GM19238 (cell line): ENCODE results near the gene YTHDC2.

Experiments used
- DNase-seq: peaks from one replicate; pipeline ENCODE4 v3.0.0; 2011; ENCODE audit warnings: low spot score; ENCODE audit not compliant: insufficient read length

YTHDC2 gene

DNA sequence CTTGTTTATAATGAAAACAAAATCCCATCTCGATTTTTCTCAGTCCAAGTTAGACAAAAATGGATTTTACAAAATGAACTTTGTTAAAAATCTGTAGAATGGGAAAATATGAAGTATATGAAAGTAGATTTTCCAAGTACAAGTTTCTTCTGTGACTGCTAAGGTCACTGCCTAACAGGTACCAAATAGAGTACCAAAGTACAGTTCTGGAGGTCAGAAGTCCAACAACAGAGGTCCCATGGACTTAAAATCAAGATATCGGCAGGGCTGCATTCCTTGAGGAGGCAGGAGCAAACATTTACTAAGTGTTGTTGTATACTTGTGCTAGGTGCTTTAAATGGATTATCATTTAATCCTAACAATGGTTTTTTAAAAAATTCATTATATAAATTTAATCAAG, 5.9 kb downstream of the YTHDC2 start:
- DNase-seq: no peak

DNA sequence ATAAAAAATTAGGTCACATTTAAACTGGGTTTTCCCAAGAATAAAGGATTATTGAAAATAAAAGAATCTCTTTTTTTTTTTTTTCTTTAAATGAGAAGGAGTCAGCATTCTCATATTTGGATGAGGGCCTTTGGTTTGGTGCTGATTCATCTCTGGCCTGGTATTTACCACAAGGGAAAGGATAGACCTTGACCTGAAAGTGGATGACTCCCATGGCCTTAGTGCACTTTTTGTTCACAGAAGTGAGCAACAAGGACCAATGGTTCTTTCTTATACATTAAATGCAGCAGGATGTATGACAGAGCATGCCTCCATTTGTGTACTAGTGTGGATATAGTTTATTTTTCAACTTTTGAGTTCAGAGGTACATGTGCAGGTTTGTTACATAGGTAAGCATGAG, 6.9 kb downstream of the YTHDC2 start:
- no peak for DNase-seq

DNA sequence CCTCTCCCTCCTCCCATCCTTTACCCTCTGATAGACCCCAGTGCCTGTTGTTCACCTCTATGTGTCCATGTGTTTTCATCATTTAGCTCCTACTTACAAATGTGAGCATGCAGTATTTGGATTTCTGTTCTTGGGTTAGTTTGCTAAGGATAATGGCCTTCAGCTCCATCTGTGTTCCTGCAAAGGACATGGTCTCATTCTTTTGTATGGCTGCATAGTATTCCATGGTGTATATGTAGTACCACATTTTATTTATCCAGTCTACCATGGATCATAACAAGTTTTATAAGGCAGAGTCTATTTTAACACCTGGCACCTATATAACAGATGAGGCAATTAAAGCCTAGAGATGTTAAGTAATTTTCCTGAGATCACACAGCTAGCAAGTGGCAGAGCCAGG, 7.4 kb downstream of the YTHDC2 start:
- no peak for DNase-seq

DNA sequence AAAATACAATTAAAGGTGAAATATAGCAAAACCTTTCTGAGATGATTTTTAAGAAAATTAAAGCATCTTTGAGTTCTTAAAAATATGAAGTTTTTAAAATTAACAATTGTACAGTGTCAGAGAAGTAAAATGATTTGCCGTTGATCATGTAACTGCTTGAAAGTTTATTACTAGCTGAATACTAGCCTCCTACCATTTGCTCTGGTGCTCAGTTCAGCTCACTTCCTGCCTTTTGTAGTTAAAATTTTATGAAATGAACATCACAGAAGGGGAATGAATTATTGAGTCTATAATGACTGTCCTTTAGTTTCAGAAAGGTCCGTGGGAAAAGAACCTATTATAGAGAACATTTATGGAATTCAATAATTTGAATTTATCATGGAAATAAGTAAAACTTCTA, 9.7 kb downstream of the YTHDC2 start:
- no peak for DNase-seq

DNA sequence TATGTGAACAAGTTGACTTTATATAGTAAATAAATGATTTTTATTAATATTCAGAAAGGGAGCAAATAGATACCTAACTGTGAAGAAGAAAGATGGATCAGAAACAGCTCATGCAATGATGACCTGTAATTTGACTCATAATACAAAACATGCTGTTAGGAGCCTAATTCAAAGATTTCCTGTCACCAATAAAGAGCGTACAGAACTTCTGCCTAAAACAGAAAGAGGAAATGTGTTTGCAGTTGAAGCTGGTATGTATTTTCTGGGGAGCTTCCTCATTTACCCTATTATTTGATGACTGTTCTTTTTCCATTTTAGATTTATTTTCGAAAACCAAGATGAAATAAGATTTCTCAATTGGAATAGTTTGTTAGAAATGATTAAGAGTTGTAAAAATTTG, 11.4 kb downstream of the YTHDC2 start:
- no peak for DNase-seq

DNA sequence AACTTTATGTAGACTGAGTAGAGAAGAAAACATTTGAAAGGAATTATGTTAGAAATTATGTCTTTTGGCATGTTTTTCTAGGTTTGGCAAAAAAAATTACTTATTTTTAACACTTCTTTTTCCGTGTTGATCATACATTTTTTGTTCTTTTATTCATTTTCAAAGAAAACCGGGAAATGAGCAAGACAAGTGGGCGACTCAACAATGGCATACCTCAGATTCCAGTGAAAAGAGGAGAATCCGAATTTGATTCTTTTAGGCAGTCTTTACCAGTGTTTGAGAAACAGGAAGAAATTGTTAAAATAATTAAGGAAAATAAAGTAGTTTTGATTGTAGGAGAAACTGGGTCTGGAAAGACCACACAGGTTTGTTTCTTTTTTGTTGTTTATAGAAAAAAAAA, 12.9 kb downstream of the YTHDC2 start:
- no peak for DNase-seq

DNA sequence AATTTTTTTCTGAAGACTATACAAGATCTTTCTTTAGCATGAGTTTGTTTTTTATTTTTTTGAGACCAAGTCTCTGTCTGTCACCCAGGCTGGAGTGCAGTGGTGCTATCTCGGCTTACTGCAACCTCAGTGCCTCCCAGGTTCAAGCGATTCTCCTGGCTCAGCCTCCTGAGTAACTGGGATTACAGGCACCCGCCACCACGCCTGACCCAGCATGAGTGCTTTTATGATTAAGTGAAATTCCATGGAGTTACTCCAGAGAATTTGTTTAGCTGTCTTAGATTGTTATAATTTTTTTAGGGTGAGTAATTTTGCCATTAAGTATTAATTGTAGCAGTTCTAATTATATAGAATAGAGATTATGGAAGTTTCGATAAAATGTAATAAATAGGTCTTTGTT, 14.3 kb downstream of the YTHDC2 start:
- DNase-seq: no peak

DNA sequence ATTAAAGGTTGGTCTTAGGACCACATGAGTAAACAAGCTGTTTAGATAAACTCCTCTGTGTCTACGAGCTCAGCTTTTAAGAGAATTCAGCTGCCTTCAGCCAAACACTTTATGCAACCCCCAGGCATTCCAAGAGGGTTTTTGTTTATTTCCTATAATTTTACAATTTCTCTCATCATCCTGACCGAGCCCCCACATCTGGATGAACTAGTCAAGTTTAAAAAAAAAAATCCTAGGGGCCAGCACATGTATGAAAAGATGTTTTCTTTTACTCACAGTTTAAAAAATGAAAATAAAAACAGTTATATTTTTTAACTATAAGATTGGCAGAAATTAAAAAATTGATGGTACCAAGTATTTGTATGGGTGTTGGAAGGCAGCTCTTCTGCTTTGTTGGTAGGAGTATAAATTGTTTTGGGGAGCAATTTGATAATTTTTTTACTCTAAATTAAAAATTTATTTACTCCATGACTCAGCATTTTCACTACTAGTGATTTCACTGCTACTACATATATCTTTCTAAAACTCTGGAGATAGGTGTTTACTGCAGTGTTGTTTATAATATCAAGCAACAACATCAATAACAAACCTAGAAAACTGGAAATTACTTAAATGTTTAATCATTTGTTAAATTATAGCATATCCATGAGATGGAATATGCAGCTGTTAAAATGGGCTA, 18.1 kb downstream of the YTHDC2 start:
- no peak for DNase-seq

DNA sequence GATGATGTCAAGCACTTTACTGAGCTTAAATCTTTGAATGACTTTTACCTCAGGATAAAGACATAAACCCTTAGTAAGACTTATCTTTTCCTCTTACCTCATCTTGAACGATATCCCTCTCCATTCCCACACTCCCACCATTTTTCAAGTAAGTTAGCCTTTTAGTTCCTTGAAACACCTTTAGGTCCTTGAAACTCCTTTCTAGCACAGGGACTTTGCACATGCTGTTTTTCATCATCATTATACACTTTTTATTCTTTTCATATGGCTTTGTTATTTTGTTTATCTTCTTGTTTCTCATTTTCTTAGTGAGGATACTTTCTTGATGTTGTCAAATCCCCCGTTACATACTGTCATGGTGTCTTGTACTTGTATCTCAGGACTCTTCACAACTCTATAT, 24.8 kb downstream of the YTHDC2 start:
- no peak for DNase-seq

DNA sequence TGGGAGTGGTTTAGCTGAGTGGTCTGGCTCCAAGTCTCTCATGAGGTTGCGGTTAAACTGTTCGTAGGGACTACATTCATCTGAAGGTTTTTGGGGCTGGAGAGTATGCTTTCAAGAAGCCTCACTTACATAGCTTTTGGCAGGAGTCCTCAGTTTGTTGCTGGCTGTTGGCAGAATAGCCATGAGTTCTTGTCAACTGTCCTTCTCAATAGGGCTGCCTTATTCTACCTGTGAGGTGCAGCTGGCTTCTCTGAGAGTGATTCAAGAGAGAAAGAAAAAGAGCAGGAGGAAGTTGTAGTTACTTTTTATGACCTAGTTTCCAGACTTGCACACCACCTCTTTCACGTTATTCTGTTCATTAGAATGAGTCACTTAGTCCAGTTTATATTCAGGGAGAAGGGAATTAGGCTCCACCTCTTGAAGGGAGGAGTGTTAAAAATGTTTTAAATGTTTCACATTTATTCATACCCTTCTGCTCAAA, 33.2 kb downstream of the YTHDC2 start:
- no peak for DNase-seq

DNA sequence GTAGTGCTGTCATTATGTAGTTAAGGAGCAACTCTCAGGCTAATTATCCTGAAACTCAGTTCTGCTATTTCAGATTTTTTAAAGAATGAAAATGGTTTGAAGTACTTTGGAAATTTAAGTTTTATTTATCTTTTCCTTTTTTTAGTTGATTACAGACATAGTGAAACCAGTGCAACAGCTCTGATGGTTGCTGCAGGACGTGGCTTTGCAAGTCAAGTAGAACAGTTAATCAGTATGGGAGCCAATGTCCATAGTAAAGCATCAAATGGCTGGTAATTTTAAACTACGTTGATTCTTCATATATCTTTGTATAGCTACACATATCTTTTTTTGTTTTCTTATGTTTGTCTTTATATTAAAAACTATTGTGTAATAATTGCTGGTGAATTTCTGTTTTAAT, 34.9 kb downstream of the YTHDC2 start:
- DNase-seq: no peak

DNA sequence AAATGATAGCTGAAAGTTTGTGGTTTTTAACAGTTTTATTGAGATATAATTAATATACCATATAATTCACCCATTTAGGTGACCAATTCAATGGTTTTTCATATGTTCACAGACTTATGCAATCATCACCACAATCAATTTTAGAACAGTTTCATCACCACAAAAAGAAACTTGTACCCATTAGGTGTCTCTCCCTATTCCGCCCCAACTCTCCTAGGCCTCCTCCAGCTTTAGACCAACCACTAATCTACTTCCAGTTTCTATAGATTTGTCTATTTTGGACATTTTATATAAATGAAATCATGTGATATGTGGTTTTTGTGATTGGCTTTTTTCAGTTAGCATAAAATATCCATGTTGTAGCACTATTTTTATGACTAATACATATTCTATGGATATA, 38.6 kb downstream of the YTHDC2 start:
- DNase-seq: no peak

DNA sequence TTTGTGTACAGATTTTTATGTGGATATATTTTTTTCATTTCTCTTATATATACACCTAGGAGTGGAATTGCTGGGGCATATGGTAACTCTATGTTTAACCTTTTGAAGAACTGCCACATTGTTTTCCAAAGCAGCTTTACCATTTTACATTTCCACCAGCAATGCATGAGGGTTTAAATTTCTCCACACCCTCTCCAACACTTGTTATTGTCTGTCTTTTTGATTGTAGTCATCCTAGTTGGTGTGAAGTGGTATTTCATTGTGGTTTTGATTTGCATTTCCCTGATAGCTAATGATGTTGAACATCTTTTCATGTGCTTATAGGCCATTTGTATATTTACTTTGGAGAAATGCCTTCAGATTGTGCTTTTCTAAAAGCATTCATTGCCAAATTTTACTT, 39.1 kb downstream of the YTHDC2 start:
- DNase-seq: no peak

DNA sequence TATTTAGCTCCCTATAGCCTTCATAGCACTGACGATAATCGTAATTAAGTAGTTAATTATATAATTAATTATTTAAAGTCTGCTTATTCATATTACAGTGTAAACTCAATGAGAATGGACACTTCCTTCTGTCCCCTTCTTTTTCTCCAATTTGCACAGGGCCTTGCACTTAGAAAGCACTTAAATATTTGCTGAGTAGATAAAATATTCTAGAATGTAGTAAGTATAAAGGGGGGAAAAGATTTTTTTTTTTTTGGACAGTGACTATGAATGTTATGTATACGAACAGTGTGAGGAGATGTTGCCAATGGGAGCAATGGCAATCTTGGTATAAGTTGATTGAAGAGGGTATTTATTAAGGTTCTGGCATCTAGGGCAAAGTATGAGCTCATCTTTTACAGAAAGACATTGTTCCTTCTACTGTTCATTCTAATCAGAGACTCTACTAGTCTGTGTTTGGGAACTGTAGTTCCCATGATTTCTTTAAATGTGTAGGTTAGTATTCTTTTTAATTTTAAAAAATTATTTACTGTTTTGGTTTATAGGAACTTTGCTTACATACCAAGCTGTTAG, 49.4 kb downstream of the YTHDC2 start:
- no peak for DNase-seq

DNA sequence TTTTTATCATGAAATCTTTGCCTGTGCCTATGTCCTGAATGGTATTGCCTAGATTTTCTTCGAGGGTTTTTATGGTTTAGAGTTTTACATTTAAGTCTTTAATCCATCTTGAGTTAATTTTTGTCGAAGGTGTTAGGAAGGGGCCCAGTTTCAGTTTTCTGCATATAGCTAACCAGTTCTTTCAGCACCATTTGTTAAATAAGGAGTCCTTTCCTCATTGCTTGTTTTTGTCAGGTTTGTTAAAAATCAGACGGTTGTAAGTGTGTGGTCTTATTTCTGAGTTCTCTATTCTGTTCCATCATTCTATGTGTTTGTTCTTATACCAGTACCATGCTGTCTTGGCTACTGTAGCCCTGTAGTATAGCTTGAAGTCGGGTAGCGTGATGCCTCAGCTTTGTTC, 55.9 kb downstream of the YTHDC2 start:
- no peak for DNase-seq

DNA sequence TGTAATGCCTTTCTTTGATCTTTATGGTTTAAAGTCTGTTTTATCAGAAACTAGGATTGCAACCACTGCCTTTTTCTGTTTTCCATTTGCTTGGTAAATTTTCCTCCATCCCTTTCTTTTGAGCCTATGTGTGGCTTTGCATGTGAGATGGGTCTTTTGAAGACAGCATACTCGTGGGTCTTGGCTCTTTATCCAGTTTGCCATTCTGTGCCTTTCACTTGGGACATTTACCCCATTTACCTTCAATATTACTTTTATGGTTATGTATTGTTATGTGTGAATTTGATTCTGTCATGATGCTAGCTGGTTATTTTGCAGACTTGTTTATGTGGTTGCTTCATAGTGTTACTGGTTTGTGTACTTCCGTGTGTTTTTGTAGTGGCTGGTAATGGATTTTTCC, 59.2 kb downstream of the YTHDC2 start:
- DNase-seq: no peak

DNA sequence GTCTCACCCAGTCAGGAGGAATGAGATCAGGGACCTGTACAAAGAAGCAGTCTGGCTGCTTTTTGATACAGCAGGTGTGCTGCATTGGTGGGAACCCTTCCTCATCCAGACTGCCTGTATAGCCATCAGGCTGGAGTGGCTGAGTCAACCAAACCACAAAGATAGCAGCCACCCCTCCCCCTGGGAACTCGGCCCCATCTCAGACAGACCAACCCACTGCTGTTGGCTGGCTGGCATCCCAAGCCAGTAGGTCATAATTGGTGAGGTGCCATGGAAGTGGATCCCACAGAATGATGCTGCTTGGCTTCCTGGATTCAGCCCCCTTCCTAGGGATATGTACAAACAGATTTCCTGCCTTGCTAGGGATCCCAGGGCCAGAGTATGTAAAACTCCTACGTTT, 60.9 kb downstream of the YTHDC2 start:
- no peak for DNase-seq

DNA sequence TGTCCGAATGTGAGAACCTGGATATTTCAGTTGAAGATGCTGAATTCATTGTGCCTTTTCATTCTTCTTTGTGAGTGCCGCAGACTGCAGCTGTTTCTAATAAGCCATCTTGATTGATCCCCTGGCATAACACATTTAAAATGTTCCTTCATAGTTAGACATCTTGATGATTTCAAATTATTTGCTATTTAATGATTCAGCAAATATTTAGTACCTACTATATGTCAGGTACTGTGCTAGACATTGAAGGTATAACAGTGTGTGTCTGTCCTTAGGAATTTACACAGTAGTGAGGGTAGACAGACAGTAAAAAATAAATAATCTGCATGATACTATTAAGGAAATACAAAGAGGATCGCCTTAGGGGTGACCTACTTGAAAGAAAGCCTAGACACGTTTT, 61.6 kb downstream of the YTHDC2 start:
- DNase-seq: no peak

DNA sequence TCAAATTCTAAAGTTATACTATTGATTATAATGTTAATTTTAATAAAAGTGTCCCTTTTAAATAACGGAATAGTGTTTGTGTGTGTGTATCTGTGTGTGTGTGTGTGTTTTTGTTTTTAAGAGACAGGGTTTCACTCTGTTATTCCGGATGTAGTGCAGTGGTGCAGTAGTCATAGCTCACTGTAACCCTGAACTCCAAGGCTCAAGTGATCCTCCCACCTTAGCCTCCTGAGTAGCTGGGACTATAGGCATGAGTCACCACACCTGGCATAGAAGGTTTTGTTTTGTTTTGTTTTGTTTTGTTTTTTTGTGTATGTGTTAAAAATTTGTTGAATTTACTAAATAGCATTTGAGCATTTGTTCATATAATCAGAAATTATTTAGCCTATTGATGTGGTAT, 64.6 kb downstream of the YTHDC2 start:
- no peak for DNase-seq

DNA sequence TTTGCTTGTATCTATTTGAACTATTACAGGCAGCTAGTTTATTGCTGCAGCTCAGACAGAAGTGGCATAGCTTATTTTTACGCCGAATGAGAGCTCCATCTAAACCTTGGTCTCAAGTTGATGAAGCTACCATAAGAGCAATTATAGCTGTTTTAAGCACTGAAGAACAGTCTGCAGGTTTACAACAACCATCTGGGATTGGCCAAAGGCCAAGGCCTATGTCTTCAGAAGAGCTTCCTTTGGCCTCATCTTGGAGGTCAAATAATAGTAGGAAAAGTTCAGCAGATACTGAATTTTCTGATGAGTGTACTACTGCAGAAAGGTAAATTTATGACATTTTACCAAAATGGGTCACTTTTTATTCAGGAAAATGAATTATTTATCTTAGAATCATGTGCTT, 67.9 kb downstream of the YTHDC2 start:
- no peak for DNase-seq

DNA sequence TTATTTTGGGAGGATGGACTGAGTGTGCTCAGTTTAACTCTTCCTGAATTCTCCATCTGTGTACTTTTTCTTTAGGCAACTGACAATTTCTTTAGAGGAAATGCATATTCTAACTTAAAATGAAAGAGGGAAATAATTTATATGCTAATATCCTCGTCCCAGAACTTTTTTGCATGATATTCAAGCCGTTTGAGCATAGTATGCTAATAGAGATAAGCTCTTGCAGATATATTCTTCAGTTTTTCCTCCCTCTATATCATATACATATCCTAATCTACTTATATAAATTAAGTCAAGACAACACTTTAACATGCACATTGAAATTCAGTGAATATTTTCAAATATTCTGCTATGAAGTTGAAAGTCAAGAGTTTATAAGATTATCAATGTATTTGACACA, 84.7 kb downstream of the YTHDC2 start:
- DNase-seq: no peak

DNA sequence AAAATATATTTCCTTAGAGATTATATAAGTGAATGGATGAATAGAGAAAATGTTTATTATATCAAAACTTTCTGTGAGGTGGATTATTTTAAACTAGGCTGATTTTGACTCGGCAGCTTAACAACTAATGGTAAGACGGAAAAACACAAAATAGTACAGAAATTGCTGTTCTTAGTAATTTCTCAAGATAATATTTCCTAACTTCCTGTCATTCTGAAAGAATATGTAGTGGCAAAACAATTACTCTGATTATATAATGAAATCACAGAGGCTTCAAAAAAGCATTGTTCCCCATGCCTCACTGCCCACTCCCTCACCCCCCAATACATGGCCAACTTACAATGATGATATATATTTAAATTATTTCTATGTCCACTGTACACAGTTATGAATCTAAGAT, 85.4 kb downstream of the YTHDC2 start:
- no peak for DNase-seq

DNA sequence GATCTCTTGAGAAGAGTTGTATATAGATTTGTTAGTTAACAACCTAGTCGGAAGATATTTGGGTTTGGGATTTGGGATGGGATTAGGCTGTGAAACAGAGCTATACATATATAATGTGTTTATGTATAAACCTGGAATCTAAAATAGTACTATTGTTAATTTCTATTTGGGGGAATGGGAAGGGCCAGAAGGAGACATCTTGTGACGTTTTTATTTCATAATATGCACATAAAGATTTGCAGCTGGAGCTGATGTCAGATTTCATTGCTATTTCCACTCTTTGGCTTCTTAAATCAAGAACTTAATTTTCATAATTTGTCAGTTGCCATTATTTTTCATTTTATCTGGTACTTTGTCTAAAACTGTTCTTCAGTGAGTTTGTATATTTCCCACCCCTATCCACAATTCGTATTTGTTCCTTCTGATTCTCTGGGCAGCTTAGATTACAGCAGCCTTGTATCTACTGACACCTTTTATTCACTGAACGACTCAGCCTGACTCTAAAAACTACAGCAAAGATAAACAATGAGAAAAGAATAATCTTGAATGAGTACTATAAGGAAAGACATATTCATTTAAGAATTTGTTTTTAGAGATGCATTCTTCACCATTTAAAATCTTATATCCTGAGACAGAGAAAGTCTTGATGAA, 86.9 kb downstream of the YTHDC2 start:
- DNase-seq: no peak
